DMS 273 (cell line): ENCODE results near the gene OR10G2.
"Not testable (repeated sequence)": the region's sequence is repeated elsewhere in the genome, so short reads cannot be mapped to it uniquely, and the experiment has no call there.

Source experiments
- DNase-seq: peaks from one replicate; lab custom pipeline; 2025; ENCODE audit not compliant: unreplicated experiment; lab: John Stamatoyannopoulos, UW

Gene OR10G2

DNA sequence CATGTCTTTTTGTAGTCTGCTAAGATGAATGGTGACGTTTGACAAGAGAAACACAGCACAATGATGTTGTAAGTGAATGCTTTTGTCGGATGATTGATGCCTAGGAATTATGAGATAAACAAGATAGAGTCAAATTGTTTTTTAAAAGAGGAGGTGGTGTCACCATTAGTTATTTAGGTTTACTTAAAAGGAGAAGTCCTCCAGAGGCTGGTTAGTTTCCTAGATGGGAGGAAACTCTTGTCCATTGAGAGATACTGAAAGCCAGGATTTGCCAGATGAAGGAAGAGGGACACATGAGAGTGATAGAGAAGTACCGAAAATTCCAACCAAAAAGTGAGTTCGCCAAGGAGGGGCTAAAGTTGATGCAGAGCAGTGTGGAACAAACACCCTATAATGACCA is at the start of gene OR10G2:
Gene OR10G2, minus strand, starts transcription at position 101 of the 400 bp plus-strand sequence. Its CDS starts 98 bp downstream, at position 3.
- DNase-seq = no peak

- no peak for DNase-seq
Measured at GRCh38 chr14:21680072-21680471, 45.3 kb upstream of the OR10G2 start.

DNA sequence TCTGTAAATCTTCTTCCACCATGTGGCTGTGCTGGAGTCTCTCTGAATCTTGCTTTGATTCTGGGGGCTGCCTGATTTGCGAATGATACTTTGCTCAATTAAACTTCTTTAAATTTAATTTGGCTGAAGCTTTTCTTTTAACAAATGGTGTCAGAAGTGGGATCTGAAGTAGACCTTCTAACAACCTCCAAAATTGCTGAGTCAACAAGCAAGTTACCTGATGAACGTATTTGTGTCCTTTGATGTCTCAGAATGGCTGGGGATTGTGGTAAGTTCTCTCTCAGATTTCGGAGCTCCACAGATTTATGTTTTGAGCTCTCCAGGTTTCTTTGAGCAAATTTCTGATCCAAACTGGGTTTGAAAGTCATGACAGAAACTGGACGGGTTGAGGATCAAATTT is 40.8 kb upstream of the OR10G2 start:
- no peak for DNase-seq

- no peak for DNase-seq
Measured at GRCh38 chr14:21673718-21674117, 39.0 kb upstream of the OR10G2 start, which contains the start of gene OR4E1. OR4E1 (minus strand) TSS chr14:21673818; CDS start chr14:21670935, 2,883 bp downstream.

GRCh38 chr14:21672116-21672515 is 37.4 kb upstream of the OR10G2 start:
- no peak for DNase-seq

DNA sequence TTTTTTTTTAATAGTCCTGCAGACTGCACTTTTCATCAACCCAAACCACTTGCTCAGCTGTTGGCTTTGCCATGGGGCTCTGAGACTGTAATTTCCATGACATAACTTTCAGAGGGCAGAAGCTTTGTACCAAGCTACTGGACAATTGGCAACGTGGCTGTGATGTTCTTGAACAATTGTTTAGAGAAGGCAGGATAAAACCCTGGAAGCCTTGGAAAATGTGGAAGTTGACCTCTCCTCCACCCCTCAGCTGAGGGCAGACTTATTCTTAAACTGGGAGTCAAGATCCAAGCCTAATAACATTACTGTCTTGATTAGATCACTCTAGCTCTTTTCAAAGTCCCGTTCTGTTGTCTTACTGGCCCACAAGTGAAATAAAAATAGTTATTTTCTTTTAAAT is 36.6 kb upstream of the OR10G2 start:
- no peak for DNase-seq

DNA sequence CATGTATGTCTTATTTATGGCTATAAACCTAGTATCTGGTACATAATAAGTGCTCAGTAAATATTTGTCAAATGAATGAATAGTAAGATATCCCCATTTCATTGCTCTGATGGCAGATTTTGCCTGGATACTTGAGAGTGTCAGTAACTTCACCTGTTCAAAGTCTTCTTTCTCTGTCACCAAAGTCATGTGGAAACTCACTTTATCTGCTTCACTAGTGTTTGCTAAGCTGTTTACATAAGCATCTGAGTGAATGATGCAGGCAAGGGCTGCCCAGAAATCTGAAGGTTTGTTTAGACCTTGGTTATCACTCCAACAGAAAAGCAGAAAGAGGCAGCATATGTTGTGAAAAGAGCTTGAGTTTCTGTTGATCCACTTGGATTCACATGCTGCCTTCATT is 34.5 kb upstream of the OR10G2 start:
- DNase-seq = no peak

- no peak for DNase-seq
Measured at GRCh38 chr14:21668377-21668776, 33.6 kb upstream of the OR10G2 start.

- DNase-seq = no peak
Measured at GRCh38 chr14:21656980-21657379, 22.2 kb upstream of the OR10G2 start.

- no peak for DNase-seq
Measured at GRCh38 chr14:21654215-21654614, 19.5 kb upstream of the OR10G2 start.

GRCh38 chr14:21653331-21653885 is 18.7 kb upstream of the OR10G2 start, which contains the start of gene OR4E2:
OR4E2 (plus strand) TSS chr14:21653835; CDS start chr14:21665083, 11,248 bp downstream.
- DNase-seq = no peak

DNA sequence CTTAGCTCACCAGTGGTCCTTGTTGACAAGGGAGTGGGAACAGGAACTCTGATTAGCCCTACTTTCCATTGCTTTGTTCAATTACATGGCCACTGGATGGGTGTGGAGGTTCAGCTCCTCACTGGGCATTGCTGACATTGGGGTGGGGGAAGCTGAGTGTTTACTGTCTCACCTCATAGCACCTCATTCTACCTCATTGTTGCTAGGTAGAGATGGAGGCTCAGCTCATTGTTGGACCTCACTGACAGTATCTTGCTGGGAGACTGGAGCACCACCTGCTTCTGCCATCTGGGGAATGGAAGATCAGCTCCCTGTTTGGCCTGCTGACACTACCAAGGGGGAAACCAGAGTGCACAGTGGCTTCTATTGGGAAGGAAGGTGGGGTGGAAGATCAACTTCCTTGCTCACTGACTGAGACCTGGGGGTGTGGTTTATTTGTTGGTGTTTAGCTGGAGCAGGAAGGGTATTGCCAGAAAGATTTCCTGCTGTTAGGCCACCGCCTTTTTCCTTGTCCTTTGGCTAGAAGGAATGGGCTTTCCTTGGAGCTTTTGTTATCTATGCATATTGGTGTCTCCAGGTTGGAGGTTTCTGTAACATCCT is 17.6 kb upstream of the OR10G2 start:
- peak; percentile 12 for DNase-seq

GRCh38 chr14:21647380-21647779 is 12.6 kb upstream of the OR10G2 start:
- no peak for DNase-seq

GRCh38 chr14:21643407-21643806 is 8.7 kb upstream of the OR10G2 start:
- DNase-seq = no peak

GRCh38 chr14:21642683-21643082 is 7.9 kb upstream of the OR10G2 start:
- DNase-seq = no peak

- no peak for DNase-seq
Measured at GRCh38 chr14:21631084-21631483, 3.7 kb downstream of the OR10G2 start.

GRCh38 chr14:21630503-21630902 is 4.2 kb downstream of the OR10G2 start:
- DNase-seq = not testable (repeated sequence)

GRCh38 chr14:21626491-21627230 is 8.1 kb downstream of the OR10G2 start:
- no peak for DNase-seq

DNA sequence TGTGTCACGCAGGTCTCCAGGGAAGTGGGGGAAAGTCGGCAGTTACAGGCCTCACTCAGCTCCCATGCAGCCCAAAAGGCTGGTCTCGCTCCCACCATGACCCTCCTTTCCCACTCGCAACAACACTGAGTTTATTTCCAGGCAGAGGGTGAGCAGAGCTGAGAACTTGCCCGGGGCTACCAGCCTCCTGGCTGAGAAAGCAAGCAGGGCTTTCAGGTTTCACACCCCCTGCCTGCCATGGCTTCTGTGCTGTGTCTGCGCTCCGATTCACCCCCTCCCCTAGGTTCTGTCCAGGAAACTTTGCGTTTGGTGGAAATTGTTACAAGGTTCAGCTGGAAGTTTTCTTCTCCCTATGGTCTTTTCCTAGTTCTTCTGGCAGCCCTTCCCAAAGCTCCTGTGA is 17.1 kb downstream of the OR10G2 start:
- no peak for DNase-seq

DNA sequence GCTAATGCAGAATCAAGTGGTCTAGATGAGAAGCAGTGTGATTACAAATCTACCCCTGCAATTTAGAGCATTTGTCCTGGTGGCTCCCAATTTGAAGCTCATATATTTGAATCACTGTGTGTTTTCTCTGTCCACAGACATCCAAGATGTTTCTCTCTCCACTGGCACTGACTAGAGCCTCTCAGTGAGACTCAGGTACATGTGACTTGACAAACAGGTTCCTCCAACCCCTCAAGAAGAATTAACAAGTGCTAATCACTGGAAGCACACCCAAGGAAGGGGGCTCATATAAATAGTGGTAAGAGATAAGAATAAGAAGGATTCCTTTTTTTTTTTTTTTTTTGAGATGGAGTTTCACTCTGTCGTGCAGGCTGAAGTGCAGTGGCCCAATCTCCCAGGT is 20.5 kb downstream of the OR10G2 start:
- no peak for DNase-seq

GRCh38 chr14:21612324-21612723 is 22.4 kb downstream of the OR10G2 start:
- no peak for DNase-seq

- DNase-seq = not testable (repeated sequence)
Measured at GRCh38 chr14:21602181-21602580, 32.6 kb downstream of the OR10G2 start.
